Neural cell (in vitro differentiated cells): ENCODE results near the gene ITPRID2. TPM values are rescaled to one million over a fixed set of nuclear protein-coding genes. Genes with fewer than 3 reads are reported as not detected.

ENCODE experiments used
- H2AFZ ChIP-seq: fragments of 200-600, 300-800 bp; sonication (generic), shearing (Covaris generic); 2 replicates; pipeline ENCODE4 v1.6.0; 2014; ENCODE audit warnings: low read depth, mild to moderate bottlenecking, antibody characterized with exemption, low read length, moderate library complexity
- H3F3A ChIP-seq: fragments of 200-600 bp; shearing (Covaris generic); 2 replicates; pipeline ENCODE4 v1.6.1; 2016; ENCODE audit warnings: mild to moderate bottlenecking, moderate library complexity, mixed read lengths, antibody characterized with exemption, low read length; ENCODE audit not compliant: insufficient read depth, poor library complexity, severe bottlenecking
- H3K27ac ChIP-seq: fragments of 200-600, 300-800 bp; sonication (generic), shearing (Covaris generic); 2 replicates; pipeline ENCODE4 v1.5.1; 2014; ENCODE audit warnings: mild to moderate bottlenecking, low read length, moderate library complexity
- H3K27me3 ChIP-seq: fragments of 300-800, 200-600 bp; sonication (generic), shearing (Covaris generic); 2 replicates; pipeline ENCODE4 v1.6.0; 2014; ENCODE audit warnings: mild to moderate bottlenecking, low read depth, low read length, moderate library complexity; ENCODE audit not compliant: insufficient read depth
- H3K36me3 ChIP-seq: fragments of 300-800, 200-600 bp; sonication (generic), shearing (Covaris generic); 2 replicates; pipeline ENCODE4 v1.5.1; 2014; ENCODE audit warnings: mild to moderate bottlenecking, antibody characterized with exemption, low read length, moderate library complexity; ENCODE audit not compliant: insufficient read depth
- H3K4me2 ChIP-seq: fragments of 300-800, 200-600 bp; sonication (generic), shearing (Covaris generic); 2 replicates; pipeline ENCODE4 v1.6.0; 2014; ENCODE audit warnings: mild to moderate bottlenecking, low read length
- H3K4me3 ChIP-seq: fragments of 300-800, 200-600 bp; sonication (generic), shearing (Covaris generic); 2 replicates; pipeline ENCODE4 v1.5.1; 2014; ENCODE audit warnings: mild to moderate bottlenecking, low read length, moderate library complexity
- H3K79me2 ChIP-seq: fragments of 200-600 bp; shearing (Covaris generic); replicated peaks from 2 replicates; pipeline ENCODE4 v1.6.0; 2014; ENCODE audit warnings: mild to moderate bottlenecking, low read length, moderate library complexity; ENCODE audit not compliant: insufficient read depth
- H3K9ac ChIP-seq: fragments of 300-800, 200-600 bp; sonication (generic), shearing (Covaris generic); 2 replicates; pipeline ENCODE4 v1.6.1; 2016; ENCODE audit warnings: mild to moderate bottlenecking, low read length, mixed read lengths
- H3K9me2 ChIP-seq: fragments of 200-600 bp; shearing (Covaris generic); 2 replicates; pipeline ENCODE4 v1.6.1; 2016; ENCODE audit warnings: mild to moderate bottlenecking, low read length, mixed read lengths; ENCODE audit not compliant: insufficient read depth
- H3K9me3 ChIP-seq: fragments of 200-600, 300-800 bp; sonication (generic), shearing (Covaris generic); 2 replicates; pipeline ENCODE4 v1.6.1; 2016; ENCODE audit warnings: mild to moderate bottlenecking, mixed run types, low read length, moderate library complexity, mixed read lengths
- H4K20me1 ChIP-seq: fragments of 200-600 bp; shearing (Covaris generic); 2 replicates; pipeline ENCODE4 v1.6.1; 2016; ENCODE audit warnings: mild to moderate bottlenecking, mixed run types; ENCODE audit not compliant: insufficient read depth
- CTCF ChIP-seq: fragments of 450-650 bp; IDR thresholded peaks from 2 replicates; pipeline ENCODE4 v1.5.1; 2014; ENCODE audit warnings: antibody characterized with exemption, mild to moderate bottlenecking, moderate library complexity; ENCODE audit not compliant: poor library complexity, severe bottlenecking
- EP300 ChIP-seq: fragments of 450-650 bp; conservative IDR thresholded peaks from 2 replicates; pipeline ENCODE4 v1.6.1; 2014; ENCODE audit warnings: antibody characterized with exemption, mild to moderate bottlenecking, moderate library complexity; ENCODE audit not compliant: poor library complexity, severe bottlenecking
- EZH2 ChIP-seq: fragments of 200-600, 300-800 bp; shearing (Covaris generic), sonication (generic); IDR thresholded peaks from 2 replicates; pipeline ENCODE4 v1.6.1; 2014; ENCODE audit warnings: antibody characterized with exemption, low read length, borderline replicate concordance, mild to moderate bottlenecking; ENCODE audit not compliant: insufficient read depth, poor library complexity, severe bottlenecking
- MXI1 ChIP-seq: fragments of 450-650 bp; conservative IDR thresholded peaks from 2 replicates; pipeline ENCODE4 v1.6.1; 2014; ENCODE audit warnings: antibody characterized with exemption, mild to moderate bottlenecking; ENCODE audit not compliant: poor library complexity, severe bottlenecking
- POLR2AphosphoS5 ChIP-seq: IDR thresholded peaks from 2 replicates; pipeline ENCODE4 v1.6.1; 2012
- RAD21 ChIP-seq: fragments of 450-650 bp; conservative IDR thresholded peaks from 2 replicates; pipeline ENCODE4 v1.6.1; 2014; ENCODE audit warnings: antibody characterized with exemption, mild to moderate bottlenecking, moderate library complexity
- SMC3 ChIP-seq: fragments of 450-650 bp; conservative IDR thresholded peaks from 2 replicates; pipeline ENCODE4 v1.6.1; 2014; ENCODE audit warnings: antibody characterized with exemption, mild to moderate bottlenecking, moderate library complexity; ENCODE audit not compliant: poor library complexity
- TAF1 ChIP-seq: IDR thresholded peaks from 2 replicates; pipeline ENCODE4 v1.6.1; 2012; ENCODE audit warnings: low read depth
- polyA minus RNA-seq: library from RNA; depleted of rRNA, polyadenylated mRNA; stranded (reverse); fragments of >200 nt; gene quantifications from 2 replicates; pipeline ENCODE4 v1.2.3, GENCODE V29; 2014
- polyA plus RNA-seq: library from polyadenylated mRNA; depleted of rRNA; stranded (reverse); fragments of >200 nt; gene quantifications from 2 replicates; pipeline ENCODE4 v1.2.3, GENCODE V29; 2014
- TF ChIP-seq, protein P1 (sequence below): IDR thresholded peaks from 2 replicates; pipeline ENCODE4 v1.6.1; 2012; ENCODE audit warnings: borderline replicate concordance

ITPRID2 gene
- polyA plus RNA-seq, result 36.8 and 42.0 TPM in 2 replicates
- polyA minus RNA-seq, result 26.8 and 38.4 TPM in 2 replicates

DNA sequence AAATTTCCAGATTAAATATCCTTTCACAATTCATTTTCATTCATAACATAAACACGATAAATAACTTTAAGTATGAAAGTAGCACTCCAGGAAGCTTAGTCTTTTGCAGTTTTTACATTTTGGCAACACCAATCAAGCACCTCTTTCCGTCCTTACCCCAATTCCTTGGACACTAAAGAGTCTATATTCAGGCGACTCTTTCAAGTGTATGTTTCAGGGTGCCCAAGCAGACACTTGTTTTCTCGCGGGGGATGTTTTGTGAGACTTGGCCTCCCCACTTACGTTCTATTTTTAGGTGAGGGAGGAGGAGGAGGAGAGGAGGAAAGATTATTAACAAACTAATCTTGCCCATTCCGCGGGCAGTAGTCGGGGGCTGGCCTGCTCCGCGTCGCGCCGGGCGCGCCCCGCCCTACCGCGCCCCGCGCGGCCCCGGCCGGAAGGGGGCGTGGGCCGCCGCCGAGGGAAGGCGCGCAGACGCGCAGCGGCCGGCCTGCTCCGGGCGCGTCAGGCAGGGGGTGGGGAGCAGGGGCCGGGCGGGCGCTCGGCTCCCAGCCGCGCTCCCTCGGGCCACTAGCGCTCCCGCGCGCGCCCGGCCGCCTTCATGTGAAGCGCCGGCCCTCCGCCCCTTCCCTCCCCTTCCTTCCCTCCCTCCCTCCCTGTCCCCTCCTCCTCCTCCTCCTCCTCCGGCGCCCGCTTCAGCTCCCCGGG lies at the start of gene ITPRID2:
Gene ITPRID2 (plus strand): TSS at position 473 of the 708 bp plus-strand sequence. CDS start 337 bp downstream, outside the sequence.
- H3K27ac ChIP-seq, result peak within 1 kb of the TSS; percentile 36

GRCh38 chr2:181844551-181845290 lies 46.8 kb upstream of the ITPRID2 start:
- Histone ChIP-seq H3K4me2 (no peak overlapping the region), H2AFZ (no peak overlapping the region), H3K9ac (no peak overlapping the region), H3K36me3 (no peaks in the 10 kb centered on the region), H3K27ac (no peak overlapping the region), H3K9me2 (no peaks in the 10 kb centered on the region), H3K4me3 (no peak overlapping the region), H3K9me3 (no peaks in the 10 kb centered on the region), H4K20me1 (no peaks in the 10 kb centered on the region), H3F3A (no peaks in the 10 kb centered on the region), H3K79me2 (no peaks in the 10 kb centered on the region), H3K27me3 (no peaks in the 10 kb centered on the region)
- TF ChIP-seq MXI1 (no peak), EP300 (no peak), RAD21 (no peak)

More for the DNA sequence above, at the start of gene ITPRID2:
- H3F3A ChIP-seq, result no peaks in the 10 kb centered on the region
- H2AFZ ChIP-seq, result peak within 1 kb of the TSS; percentile 84
- H3K4me2 ChIP-seq, result peak within 1 kb of the TSS; percentile 66
- no peaks in the 10 kb centered on the region for H3K9me2 ChIP-seq
- TF ChIP-seq, protein P1, sequence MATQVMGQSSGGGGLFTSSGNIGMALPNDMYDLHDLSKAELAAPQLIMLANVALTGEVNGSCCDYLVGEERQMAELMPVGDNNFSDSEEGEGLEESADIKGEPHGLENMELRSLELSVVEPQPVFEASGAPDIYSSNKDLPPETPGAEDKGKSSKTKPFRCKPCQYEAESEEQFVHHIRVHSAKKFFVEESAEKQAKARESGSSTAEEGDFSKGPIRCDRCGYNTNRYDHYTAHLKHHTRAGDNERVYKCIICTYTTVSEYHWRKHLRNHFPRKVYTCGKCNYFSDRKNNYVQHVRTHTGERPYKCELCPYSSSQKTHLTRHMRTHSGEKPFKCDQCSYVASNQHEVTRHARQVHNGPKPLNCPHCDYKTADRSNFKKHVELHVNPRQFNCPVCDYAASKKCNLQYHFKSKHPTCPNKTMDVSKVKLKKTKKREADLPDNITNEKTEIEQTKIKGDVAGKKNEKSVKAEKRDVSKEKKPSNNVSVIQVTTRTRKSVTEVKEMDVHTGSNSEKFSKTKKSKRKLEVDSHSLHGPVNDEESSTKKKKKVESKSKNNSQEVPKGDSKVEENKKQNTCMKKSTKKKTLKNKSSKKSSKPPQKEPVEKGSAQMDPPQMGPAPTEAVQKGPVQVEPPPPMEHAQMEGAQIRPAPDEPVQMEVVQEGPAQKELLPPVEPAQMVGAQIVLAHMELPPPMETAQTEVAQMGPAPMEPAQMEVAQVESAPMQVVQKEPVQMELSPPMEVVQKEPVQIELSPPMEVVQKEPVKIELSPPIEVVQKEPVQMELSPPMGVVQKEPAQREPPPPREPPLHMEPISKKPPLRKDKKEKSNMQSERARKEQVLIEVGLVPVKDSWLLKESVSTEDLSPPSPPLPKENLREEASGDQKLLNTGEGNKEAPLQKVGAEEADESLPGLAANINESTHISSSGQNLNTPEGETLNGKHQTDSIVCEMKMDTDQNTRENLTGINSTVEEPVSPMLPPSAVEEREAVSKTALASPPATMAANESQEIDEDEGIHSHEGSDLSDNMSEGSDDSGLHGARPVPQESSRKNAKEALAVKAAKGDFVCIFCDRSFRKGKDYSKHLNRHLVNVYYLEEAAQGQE, result no peak
- TF ChIP-seq TAF1 (no peak), CTCF (peak; percentile 58), EP300 (no peak), EZH2 (no peak), MXI1 (no peak), RAD21 (peak; percentile 11), POLR2AphosphoS5 (no peak), SMC3 (no peak)
- no peaks in the 10 kb centered on the region for H3K27me3 ChIP-seq
- peak within 1 kb of the TSS; percentile 72 for H3K9ac ChIP-seq
- H3K79me2 ChIP-seq, result peaks cover 3% of the 10 kb centered on the region
- no peaks in the 10 kb centered on the region for H3K9me3 ChIP-seq
- H4K20me1 ChIP-seq, result no peaks in the 10 kb centered on the region
- peak within 1 kb of the TSS; percentile 85 for H3K4me3 ChIP-seq
- no peaks in the 10 kb centered on the region for H3K36me3 ChIP-seq
